ENCODE measurements around the gene CDK14.

DNA sequence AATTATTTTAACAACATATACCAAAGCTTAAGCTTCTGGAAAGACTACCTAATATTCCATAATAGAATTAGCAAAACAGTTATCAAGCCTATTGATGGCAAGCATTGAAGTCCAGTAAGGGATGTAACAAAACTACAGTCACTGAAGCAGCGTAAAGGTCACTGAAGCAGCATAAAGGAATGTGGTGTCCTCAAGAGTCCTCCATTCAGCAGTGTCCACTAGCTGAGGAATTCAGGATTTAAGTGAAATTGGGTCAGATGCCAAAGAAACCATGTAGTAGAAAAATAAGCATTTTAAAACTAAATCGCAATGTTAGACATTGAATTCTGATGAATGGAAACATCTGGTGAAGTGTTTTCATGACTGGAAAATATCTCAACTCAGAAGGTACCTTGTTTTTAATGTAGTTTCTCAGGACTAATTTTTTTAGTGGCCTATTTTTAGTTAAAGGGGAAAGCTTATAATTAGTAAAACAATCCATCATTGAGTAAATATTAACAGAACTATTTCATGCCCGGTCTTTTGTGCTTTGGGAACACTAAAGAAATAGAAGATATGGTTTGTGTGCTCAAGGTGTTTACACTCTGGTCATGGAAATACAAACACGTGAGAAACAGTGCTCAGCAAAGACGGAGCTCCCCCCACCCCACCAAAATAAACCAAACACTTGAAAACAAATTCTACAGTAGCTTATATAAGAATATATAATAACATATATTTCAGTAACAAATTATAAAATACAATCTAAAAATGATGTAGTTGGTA is 121.4 kb downstream of the CDK14 start:
- no peak for TF ChIP-seq KAT7 (CRISPR knock-in tag; IDR thresholded peaks at IDR 0.05; ENCODE audit: borderline replicate concordance)
- TF ChIP-seq, protein P1, sequence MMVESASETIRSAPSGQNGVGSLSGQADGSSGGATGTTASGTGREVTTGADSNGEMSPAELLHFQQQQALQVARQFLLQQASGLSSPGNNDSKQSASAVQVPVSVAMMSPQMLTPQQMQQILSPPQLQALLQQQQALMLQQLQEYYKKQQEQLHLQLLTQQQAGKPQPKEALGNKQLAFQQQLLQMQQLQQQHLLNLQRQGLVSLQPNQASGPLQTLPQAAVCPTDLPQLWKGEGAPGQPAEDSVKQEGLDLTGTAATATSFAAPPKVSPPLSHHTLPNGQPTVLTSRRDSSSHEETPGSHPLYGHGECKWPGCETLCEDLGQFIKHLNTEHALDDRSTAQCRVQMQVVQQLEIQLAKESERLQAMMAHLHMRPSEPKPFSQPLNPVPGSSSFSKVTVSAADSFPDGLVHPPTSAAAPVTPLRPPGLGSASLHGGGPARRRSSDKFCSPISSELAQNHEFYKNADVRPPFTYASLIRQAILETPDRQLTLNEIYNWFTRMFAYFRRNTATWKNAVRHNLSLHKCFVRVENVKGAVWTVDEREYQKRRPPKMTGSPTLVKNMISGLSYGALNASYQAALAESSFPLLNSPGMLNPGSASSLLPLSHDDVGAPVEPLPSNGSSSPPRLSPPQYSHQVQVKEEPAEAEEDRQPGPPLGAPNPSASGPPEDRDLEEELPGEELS (CRISPR knock-in tag; IDR thresholded peaks at IDR 0.05) = no peak
- no peak for TF ChIP-seq ESRRA (CRISPR knock-in tag; IDR thresholded peaks at IDR 0.05; ENCODE audit: borderline replicate concordance)
- no peak for TF ChIP-seq ZNF416 (CRISPR knock-in tag; IDR thresholded peaks at IDR 0.05)
- TF ChIP-seq, protein P2, sequence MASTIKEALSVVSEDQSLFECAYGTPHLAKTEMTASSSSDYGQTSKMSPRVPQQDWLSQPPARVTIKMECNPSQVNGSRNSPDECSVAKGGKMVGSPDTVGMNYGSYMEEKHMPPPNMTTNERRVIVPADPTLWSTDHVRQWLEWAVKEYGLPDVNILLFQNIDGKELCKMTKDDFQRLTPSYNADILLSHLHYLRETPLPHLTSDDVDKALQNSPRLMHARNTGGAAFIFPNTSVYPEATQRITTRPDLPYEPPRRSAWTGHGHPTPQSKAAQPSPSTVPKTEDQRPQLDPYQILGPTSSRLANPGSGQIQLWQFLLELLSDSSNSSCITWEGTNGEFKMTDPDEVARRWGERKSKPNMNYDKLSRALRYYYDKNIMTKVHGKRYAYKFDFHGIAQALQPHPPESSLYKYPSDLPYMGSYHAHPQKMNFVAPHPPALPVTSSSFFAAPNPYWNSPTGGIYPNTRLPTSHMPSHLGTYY (CRISPR knock-in tag; IDR thresholded peaks at IDR 0.05) = no peak
- TF ChIP-seq, protein P3, sequence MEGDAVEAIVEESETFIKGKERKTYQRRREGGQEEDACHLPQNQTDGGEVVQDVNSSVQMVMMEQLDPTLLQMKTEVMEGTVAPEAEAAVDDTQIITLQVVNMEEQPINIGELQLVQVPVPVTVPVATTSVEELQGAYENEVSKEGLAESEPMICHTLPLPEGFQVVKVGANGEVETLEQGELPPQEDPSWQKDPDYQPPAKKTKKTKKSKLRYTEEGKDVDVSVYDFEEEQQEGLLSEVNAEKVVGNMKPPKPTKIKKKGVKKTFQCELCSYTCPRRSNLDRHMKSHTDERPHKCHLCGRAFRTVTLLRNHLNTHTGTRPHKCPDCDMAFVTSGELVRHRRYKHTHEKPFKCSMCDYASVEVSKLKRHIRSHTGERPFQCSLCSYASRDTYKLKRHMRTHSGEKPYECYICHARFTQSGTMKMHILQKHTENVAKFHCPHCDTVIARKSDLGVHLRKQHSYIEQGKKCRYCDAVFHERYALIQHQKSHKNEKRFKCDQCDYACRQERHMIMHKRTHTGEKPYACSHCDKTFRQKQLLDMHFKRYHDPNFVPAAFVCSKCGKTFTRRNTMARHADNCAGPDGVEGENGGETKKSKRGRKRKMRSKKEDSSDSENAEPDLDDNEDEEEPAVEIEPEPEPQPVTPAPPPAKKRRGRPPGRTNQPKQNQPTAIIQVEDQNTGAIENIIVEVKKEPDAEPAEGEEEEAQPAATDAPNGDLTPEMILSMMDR (IDR thresholded peaks at IDR 0.05) = no peak
- TF ChIP-seq, protein P4, sequence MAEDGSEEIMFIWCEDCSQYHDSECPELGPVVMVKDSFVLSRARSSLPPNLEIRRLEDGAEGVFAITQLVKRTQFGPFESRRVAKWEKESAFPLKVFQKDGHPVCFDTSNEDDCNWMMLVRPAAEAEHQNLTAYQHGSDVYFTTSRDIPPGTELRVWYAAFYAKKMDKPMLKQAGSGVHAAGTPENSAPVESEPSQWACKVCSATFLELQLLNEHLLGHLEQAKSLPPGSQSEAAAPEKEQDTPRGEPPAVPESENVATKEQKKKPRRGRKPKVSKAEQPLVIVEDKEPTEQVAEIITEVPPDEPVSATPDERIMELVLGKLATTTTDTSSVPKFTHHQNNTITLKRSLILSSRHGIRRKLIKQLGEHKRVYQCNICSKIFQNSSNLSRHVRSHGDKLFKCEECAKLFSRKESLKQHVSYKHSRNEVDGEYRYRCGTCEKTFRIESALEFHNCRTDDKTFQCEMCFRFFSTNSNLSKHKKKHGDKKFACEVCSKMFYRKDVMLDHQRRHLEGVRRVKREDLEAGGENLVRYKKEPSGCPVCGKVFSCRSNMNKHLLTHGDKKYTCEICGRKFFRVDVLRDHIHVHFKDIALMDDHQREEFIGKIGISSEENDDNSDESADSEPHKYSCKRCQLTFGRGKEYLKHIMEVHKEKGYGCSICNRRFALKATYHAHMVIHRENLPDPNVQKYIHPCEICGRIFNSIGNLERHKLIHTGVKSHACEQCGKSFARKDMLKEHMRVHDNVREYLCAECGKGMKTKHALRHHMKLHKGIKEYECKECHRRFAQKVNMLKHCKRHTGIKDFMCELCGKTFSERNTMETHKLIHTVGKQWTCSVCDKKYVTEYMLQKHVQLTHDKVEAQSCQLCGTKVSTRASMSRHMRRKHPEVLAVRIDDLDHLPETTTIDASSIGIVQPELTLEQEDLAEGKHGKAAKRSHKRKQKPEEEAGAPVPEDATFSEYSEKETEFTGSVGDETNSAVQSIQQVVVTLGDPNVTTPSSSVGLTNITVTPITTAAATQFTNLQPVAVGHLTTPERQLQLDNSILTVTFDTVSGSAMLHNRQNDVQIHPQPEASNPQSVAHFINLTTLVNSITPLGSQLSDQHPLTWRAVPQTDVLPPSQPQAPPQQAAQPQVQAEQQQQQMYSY (CRISPR knock-in tag; IDR thresholded peaks at IDR 0.05) = no peak
- no peak for TF ChIP-seq TEAD4 (CRISPR knock-in tag; IDR thresholded peaks at IDR 0.05)
- TF ChIP-seq, protein P5, sequence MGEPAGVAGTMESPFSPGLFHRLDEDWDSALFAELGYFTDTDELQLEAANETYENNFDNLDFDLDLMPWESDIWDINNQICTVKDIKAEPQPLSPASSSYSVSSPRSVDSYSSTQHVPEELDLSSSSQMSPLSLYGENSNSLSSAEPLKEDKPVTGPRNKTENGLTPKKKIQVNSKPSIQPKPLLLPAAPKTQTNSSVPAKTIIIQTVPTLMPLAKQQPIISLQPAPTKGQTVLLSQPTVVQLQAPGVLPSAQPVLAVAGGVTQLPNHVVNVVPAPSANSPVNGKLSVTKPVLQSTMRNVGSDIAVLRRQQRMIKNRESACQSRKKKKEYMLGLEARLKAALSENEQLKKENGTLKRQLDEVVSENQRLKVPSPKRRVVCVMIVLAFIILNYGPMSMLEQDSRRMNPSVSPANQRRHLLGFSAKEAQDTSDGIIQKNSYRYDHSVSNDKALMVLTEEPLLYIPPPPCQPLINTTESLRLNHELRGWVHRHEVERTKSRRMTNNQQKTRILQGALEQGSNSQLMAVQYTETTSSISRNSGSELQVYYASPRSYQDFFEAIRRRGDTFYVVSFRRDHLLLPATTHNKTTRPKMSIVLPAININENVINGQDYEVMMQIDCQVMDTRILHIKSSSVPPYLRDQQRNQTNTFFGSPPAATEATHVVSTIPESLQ (CRISPR knock-in tag; IDR thresholded peaks at IDR 0.05) = no peak
- TF ChIP-seq ZNF121 (CRISPR knock-in tag; IDR thresholded peaks at IDR 0.05) = no peak
- TF ChIP-seq, protein P6, sequence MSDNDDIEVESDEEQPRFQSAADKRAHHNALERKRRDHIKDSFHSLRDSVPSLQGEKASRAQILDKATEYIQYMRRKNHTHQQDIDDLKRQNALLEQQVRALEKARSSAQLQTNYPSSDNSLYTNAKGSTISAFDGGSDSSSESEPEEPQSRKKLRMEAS (CRISPR knock-in tag; IDR thresholded peaks at IDR 0.05) = no peak
- no peak for TF ChIP-seq NR2C2 (CRISPR knock-in tag; IDR thresholded peaks at IDR 0.05)
- no peak for TF ChIP-seq CREM (CRISPR knock-in tag; IDR thresholded peaks at IDR 0.05)
